Transverse colon (tissue), 4 donors: ENCODE measurements around the gene FOXI3. TPM values are rescaled to one million over a fixed set of nuclear protein-coding genes. Genes with fewer than 3 reads are reported as not detected.

Source experiments
- DNase-seq: peaks from one replicate; pipeline ENCODE4 v3.0.0-alpha.2; 2019
- H3K27ac ChIP-seq, 4 donors: fragments of 200-600 bp; sonication (generic); 2 replicates each; pipeline ENCODE4 v1.5.1; 2016 to 2018; ENCODE audit warnings: inconsistent platforms in 4 of 4
- H3K27me3 ChIP-seq: fragments of 200-600 bp; sonication (generic); 2 replicates; pipeline ENCODE4 v1.5.1; 2017; ENCODE audit warnings: inconsistent platforms
- H3K36me3 ChIP-seq, 4 donors: fragments of 200-600 bp; sonication (generic); 2 replicates each; pipeline ENCODE4 v1.5.1; 2017 to 2019; ENCODE audit warnings: inconsistent platforms in 4 of 4
- H3K4me1 ChIP-seq, 4 donors: fragments of 200-600 bp; sonication (generic); 2 replicates each; pipeline ENCODE4 v1.5.1; 2017 to 2020; ENCODE audit warnings: inconsistent platforms in 4 of 4
- H3K4me3 ChIP-seq, 4 donors: fragments of 200-600 bp; sonication (generic); 1 replicate in 1 of 4; 2 replicates in 3 of 4; pipeline versions ENCODE4 v1.5.1 to v1.6.1; 2017 to 2019; ENCODE audit warnings: inconsistent platforms in 4 of 4
- H3K9me3 ChIP-seq, 2 donors: fragments of 200-600 bp; sonication (generic); 2 replicates each; pipeline ENCODE4 v1.5.1; 2017 to 2019; ENCODE audit warnings: inconsistent platforms in 2 of 2
- EP300 ChIP-seq: sonication (generic); formaldehyde crosslinking; IDR thresholded peaks from one replicate; pipeline ENCODE4 v1.6.1; 2017; ENCODE audit warnings: antibody characterized with exemption, low read depth
- POLR2A ChIP-seq: fragments of 450-650 bp; IDR thresholded peaks from one replicate; pipeline ENCODE4 v1.6.1; 2016; ENCODE audit warnings: antibody characterized with exemption, mild to moderate bottlenecking, moderate library complexity
- POLR2AphosphoS5 ChIP-seq, 3 donors: sonication (generic); formaldehyde crosslinking; IDR thresholded peaks; one replicate each; pipeline ENCODE4 v1.6.1; 2016; ENCODE audit warnings: antibody characterized with exemption in 3 of 3
- WGBS, 2 donors: methylation state at CpG; one replicate each; pipeline ENCODE4 v1.1.5; 2018; ENCODE audit warnings: low coverage in 1 of 2; 5-methylcytosine and 5-hydroxymethylcytosine counted together
- in situ Hi-C, 4 donors: fragments of 200-750 bp; cut with MboI; loops; one replicate each; pipeline versions ENCODE4 v1.15.0 to v1.15.1; 2017; ENCODE audit warnings: low sequenced_read_pairs in 3 of 4, low pct_ligation_motif_present in 1 of 4, low pct_unique_long_range_greater_than_20kb in 1 of 4
- intact Hi-C: fragments of 100-400 bp; cut with DNase I; formaldehyde crosslinking; loops from one replicate; pipeline ENCODE4 v1.15.1; 2023; ENCODE audit warnings: low total_unique reads
- total RNA-seq, 4 donors: library from RNA; depleted of rRNA; stranded (reverse); fragments of >200 nt; gene quantifications; one replicate each; pipeline ENCODE4 v1.1.0, GENCODE V29; 2016
- TF ChIP-seq, protein P1 (sequence below), 5 experiments: fragments of 200-600 bp in 3 of 5; fragments of 450-650 bp in 2 of 5; sonication (generic) in 3 of 5; IDR thresholded peaks; 1 replicate in 2 of 5; 2 replicates in 3 of 5; pipeline ENCODE4 v1.5.1; 2016 to 2017; ENCODE audit warnings: antibody characterized with exemption in 5 of 5, inconsistent platforms in 3 of 5, mild to moderate bottlenecking in 2 of 5, moderate library complexity in 1 of 5

FOXI3 gene
- total RNA-seq, 4 donors from 2014 or later, result not detected

DNA sequence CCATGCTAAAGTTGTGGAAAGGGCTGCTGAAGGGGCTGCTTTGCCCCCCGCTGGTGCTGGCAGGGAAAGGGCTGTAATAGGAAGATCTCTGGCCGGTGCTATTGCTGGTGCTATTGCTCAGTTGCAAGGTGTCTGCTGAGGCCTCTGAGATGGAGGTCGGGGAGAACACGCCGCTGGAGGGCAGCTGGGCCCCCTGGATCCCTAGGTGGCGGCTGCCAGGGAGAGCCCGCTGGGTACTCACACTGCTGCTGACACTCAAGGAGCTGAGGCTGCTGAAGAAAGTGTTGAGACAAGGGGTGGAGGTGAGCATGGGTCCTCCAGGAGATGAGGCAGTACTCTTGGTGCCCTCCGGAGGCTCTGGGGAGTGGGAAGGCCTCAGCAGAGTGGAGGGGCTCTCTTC is 4.2 kb downstream of the FOXI3 start:
- peaks cover 81% of the 10 kb centered on the region for H3K27me3 ChIP-seq
- 77% methylated on average over 8 of the region's 8 CpGs; no CpG with 5 or more reads in 1 of the 2 donors for WGBS, 2 donors
- no peak for DNase-seq
- H3K27ac ChIP-seq, result no peak overlapping the region
- TF ChIP-seq POLR2AphosphoS5 (IDR thresholded peaks at IDR 0.05) (no peak), POLR2A (no peak), EP300 (no peak)
- TF ChIP-seq, protein P1, sequence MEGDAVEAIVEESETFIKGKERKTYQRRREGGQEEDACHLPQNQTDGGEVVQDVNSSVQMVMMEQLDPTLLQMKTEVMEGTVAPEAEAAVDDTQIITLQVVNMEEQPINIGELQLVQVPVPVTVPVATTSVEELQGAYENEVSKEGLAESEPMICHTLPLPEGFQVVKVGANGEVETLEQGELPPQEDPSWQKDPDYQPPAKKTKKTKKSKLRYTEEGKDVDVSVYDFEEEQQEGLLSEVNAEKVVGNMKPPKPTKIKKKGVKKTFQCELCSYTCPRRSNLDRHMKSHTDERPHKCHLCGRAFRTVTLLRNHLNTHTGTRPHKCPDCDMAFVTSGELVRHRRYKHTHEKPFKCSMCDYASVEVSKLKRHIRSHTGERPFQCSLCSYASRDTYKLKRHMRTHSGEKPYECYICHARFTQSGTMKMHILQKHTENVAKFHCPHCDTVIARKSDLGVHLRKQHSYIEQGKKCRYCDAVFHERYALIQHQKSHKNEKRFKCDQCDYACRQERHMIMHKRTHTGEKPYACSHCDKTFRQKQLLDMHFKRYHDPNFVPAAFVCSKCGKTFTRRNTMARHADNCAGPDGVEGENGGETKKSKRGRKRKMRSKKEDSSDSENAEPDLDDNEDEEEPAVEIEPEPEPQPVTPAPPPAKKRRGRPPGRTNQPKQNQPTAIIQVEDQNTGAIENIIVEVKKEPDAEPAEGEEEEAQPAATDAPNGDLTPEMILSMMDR (IDR thresholded peaks at IDR 0.05), result no peak
- in situ Hi-C loops (no loop called here), intact Hi-C loops (no loop called here)
- H3K9me3 ChIP-seq, result no peaks in the 10 kb centered on the region
- H3K4me3 ChIP-seq, result no peak overlapping the region
- H3K36me3 ChIP-seq, result no peaks in the 10 kb centered on the region
- H3K4me1 ChIP-seq, result peaks cover 0 to 12% (median 2%) of the 10 kb centered on the region in 4 donors

DNA sequence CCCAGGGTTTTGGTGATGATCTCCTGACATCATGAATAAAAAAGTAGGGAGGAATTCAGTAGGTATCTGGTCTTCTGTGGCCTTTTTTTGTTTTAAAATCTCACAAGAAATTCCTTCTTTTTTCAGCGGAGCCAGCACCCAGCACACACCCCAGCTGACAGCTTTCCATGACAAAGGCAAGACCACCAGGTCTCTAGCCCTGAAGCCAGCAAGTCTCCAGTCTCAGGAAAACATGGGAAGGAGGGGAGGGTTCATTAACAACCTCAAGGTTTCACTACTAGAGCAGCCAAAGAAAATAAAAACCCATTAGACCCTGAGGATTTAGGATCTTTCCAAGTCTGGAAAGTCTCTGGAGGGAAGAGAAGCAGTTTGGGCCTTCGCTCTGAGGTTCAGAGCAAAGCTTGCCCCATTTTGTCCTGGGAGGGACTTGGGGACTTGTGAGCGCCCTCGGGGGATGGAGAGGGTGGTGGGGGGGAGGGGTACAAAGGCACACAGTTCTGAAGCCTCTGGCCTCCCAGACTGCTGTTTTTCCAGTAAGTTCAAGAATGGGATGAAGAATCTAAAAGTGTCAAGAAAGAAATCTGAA is 9.0 kb downstream of the FOXI3 start:
- Histone ChIP-seq H3K27me3 (peaks cover 39% of the 10 kb centered on the region), H3K27ac (no peak overlapping the region), H3K4me1 (no peaks in the 10 kb centered on the region), H3K9me3 (no peaks in the 10 kb centered on the region), H3K36me3 (no peaks in the 10 kb centered on the region), H3K4me3 (no peak overlapping the region)
- no peak for DNase-seq
- WGBS, 2 donors, result 60 to 62% methylated on average over 2 to 4 of the region's 4 CpGs
- TF ChIP-seq POLR2AphosphoS5 (IDR thresholded peaks at IDR 0.05), result no peak
- TF ChIP-seq POLR2A, result no peak
- TF ChIP-seq EP300, result no peak
- TF ChIP-seq, protein P1 (IDR thresholded peaks at IDR 0.05), result no peak
- in situ Hi-C loops, result no loop called here
- intact Hi-C loops, result no loop called here

DNA sequence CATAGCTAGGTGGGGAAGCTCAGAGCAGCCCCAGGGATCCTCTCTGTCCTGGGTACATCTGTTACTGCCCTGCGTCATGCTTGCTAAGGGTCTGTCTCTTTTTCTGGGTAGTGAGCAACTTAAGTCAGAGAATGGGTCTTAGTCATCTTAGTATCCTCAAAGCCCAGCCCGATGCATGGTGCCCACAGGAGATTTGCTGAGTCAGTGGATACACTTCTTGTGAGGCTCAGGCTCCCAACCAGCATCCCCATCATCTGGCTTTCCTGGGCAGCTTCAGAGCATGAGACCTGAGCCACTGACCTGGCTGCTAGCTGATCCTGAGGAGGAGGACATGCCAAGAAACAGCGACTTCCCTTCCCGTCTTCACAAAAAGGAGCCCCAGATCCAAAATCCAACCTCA is 10.0 kb downstream of the FOXI3 start:
- in situ Hi-C loops, result no loop called here
- no peak for DNase-seq
- Histone ChIP-seq H3K27me3 (peaks cover 29% of the 10 kb centered on the region), H3K27ac (no peak overlapping the region), H3K9me3 (no peaks in the 10 kb centered on the region), H3K4me3 (no peak overlapping the region), H3K36me3 (no peaks in the 10 kb centered on the region), H3K4me1 (no peaks in the 10 kb centered on the region)
- intact Hi-C loops, result no loop called here
- TF ChIP-seq EP300 (no peak), POLR2A (no peak), POLR2AphosphoS5 (IDR thresholded peaks at IDR 0.05) (no peak)
- TF ChIP-seq, protein P1 (IDR thresholded peaks at IDR 0.05), result no peak
- 40 to 84% methylated on average over 1 to 4 of the region's 4 CpGs for WGBS, 2 donors

DNA sequence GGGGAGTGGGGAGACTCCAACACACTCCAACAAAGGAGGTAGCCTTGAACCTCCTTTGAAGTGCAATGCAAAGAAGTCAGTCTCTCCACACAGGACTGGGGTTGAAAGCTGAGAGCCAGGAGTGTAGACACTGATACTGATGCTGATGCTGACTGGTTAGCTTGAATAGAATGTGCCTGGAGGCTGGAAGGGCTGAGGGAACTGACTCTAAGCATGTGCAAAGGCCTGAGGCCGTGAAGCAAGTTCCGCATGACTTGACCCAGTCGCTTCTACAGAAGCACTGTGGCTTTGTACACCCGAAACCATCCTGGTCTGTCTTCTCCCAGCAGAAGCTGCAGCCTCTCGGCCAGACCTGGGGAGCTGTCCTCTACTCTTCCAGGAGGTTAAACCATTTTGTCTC is 10.4 kb downstream of the FOXI3 start:
- no peak overlapping the region for H3K27ac ChIP-seq
- in situ Hi-C loops, result no loop called here
- TF ChIP-seq EP300 (no peak), POLR2A (no peak), POLR2AphosphoS5 (IDR thresholded peaks at IDR 0.05) (no peak)
- TF ChIP-seq, protein P1 (IDR thresholded peaks at IDR 0.05), result no peak
- intact Hi-C loops, result no loop called here
- 80 to 86% methylated on average over 1 to 5 of the region's 5 CpGs for WGBS, 2 donors
- no peaks in the 10 kb centered on the region for H3K36me3 ChIP-seq
- peaks cover 25% of the 10 kb centered on the region for H3K27me3 ChIP-seq
- no peak overlapping the region for H3K4me3 ChIP-seq
- no peak for DNase-seq
- H3K4me1 ChIP-seq, result no peaks in the 10 kb centered on the region
- no peaks in the 10 kb centered on the region for H3K9me3 ChIP-seq
